ENCODE results near the gene EGFR.

- TF ChIP-seq, protein P1, sequence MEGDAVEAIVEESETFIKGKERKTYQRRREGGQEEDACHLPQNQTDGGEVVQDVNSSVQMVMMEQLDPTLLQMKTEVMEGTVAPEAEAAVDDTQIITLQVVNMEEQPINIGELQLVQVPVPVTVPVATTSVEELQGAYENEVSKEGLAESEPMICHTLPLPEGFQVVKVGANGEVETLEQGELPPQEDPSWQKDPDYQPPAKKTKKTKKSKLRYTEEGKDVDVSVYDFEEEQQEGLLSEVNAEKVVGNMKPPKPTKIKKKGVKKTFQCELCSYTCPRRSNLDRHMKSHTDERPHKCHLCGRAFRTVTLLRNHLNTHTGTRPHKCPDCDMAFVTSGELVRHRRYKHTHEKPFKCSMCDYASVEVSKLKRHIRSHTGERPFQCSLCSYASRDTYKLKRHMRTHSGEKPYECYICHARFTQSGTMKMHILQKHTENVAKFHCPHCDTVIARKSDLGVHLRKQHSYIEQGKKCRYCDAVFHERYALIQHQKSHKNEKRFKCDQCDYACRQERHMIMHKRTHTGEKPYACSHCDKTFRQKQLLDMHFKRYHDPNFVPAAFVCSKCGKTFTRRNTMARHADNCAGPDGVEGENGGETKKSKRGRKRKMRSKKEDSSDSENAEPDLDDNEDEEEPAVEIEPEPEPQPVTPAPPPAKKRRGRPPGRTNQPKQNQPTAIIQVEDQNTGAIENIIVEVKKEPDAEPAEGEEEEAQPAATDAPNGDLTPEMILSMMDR (conservative IDR thresholded peaks at IDR 0.05; ENCODE audit: low read length): no peak
- TF ChIP-seq EZH2phosphoT487 (IDR thresholded peaks at IDR 0.05; ENCODE audit: borderline replicate concordance): no peak
Observed at GRCh38 chr7:55066938-55067337, 48.1 kb downstream of the EGFR start.

Measured in Loucy (cell line).